ENCODE results near the gene KRTAP3-3. TPM values are rescaled to one million over a fixed set of nuclear protein-coding genes. Genes with fewer than 3 reads are reported as not detected.

KRTAP3-3 gene
- total RNA-seq, 1 donor from 2014 or later, result not detected

- no peak for TF ChIP-seq CTCF (IDR thresholded peaks at IDR 0.05; ENCODE audit: partially characterized antibody, unreplicated experiment)
- no peak for DNase-seq
- Mint-ChIP-seq H3K4me3 (ENCODE audit: unreplicated experiment) (no peak overlapping the region), H3K36me3 (ENCODE audit: unreplicated experiment) (no peaks in the 10 kb centered on the region), H3K27me3 (ENCODE audit: unreplicated experiment) (no peaks in the 10 kb centered on the region), H3K9me3 (ENCODE audit: unreplicated experiment) (peaks cover 1% of the 10 kb centered on the region), H3K27ac (ENCODE audit: unreplicated experiment) (no peak overlapping the region), H3K4me1 (ENCODE audit: low read depth, unreplicated experiment) (no peaks in the 10 kb centered on the region)
These were observed 37.3 kb downstream of the KRTAP3-3 start for GRCh38 chr17:40956401-40957254.

DNA sequence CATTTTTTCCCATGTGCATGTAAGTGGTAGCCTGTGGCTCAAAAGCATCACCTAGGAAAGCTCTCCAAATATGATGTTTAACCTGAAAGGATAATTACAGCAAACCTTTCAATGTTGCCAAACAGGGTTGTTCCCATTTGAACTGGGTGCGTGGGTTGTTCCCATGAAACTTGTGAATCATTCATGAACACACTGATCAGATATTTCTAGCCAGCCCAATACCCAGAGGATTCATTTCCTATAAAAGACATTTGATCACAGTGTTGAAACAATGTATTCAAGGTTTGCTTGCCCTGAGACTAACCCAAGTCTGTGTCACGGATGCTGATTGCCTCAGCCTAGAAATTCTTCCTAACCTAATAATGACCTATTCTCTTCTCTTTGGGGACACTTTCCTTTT, 40.1 kb downstream of the KRTAP3-3 start:
- H3K4me1 Mint-ChIP-seq (ENCODE audit: low read depth, unreplicated experiment), result peaks cover 4% of the 10 kb centered on the region
- H3K9me3 Mint-ChIP-seq (ENCODE audit: unreplicated experiment), result peaks cover 4% of the 10 kb centered on the region
- H3K27me3 Mint-ChIP-seq (ENCODE audit: unreplicated experiment), result peaks cover under 1% of the 10 kb centered on the region

GRCh38 chr17:40952661-40953060, 41.3 kb downstream of the KRTAP3-3 start:
- peaks cover 4% of the 10 kb centered on the region for H3K9me3 Mint-ChIP-seq (ENCODE audit: unreplicated experiment)
- H3K36me3 Mint-ChIP-seq (ENCODE audit: unreplicated experiment), result no peaks in the 10 kb centered on the region
- H3K27me3 Mint-ChIP-seq (ENCODE audit: unreplicated experiment), result peaks cover 2% of the 10 kb centered on the region
- H3K4me1 Mint-ChIP-seq (ENCODE audit: low read depth, unreplicated experiment), result peaks cover 5% of the 10 kb centered on the region
- no peak for DNase-seq
- H3K4me3 Mint-ChIP-seq (ENCODE audit: unreplicated experiment), result no peak overlapping the region
- H3K27ac Mint-ChIP-seq (ENCODE audit: unreplicated experiment), result no peak overlapping the region
- no peak for TF ChIP-seq CTCF (IDR thresholded peaks at IDR 0.05; ENCODE audit: partially characterized antibody, unreplicated experiment)

More for the DNA sequence above, 40.1 kb downstream of the KRTAP3-3 start:
- Mint-ChIP-seq H3K36me3 (ENCODE audit: unreplicated experiment) (no peaks in the 10 kb centered on the region), H3K27ac (ENCODE audit: unreplicated experiment) (no peak overlapping the region), H3K4me3 (ENCODE audit: unreplicated experiment) (no peak overlapping the region)
- DNase-seq, result no peak
- TF ChIP-seq CTCF (IDR thresholded peaks at IDR 0.05; ENCODE audit: partially characterized antibody, unreplicated experiment), result no peak

GRCh38 chr17:40952154-40952553, 41.8 kb downstream of the KRTAP3-3 start:
- no peak for DNase-seq
- Mint-ChIP-seq H3K27ac (ENCODE audit: unreplicated experiment) (no peak overlapping the region), H3K9me3 (ENCODE audit: unreplicated experiment) (peaks cover 4% of the 10 kb centered on the region), H3K4me1 (ENCODE audit: low read depth, unreplicated experiment) (peaks cover 5% of the 10 kb centered on the region), H3K36me3 (ENCODE audit: unreplicated experiment) (no peaks in the 10 kb centered on the region), H3K27me3 (ENCODE audit: unreplicated experiment) (peaks cover 2% of the 10 kb centered on the region), H3K4me3 (ENCODE audit: unreplicated experiment) (no peak overlapping the region)
- no peak for TF ChIP-seq CTCF (IDR thresholded peaks at IDR 0.05; ENCODE audit: partially characterized antibody, unreplicated experiment)

GRCh38 chr17:40951011-40951622, 42.8 kb downstream of the KRTAP3-3 start:
- DNase-seq, result no peak
- Mint-ChIP-seq H3K4me1 (ENCODE audit: low read depth, unreplicated experiment) (peaks cover 5% of the 10 kb centered on the region), H3K27ac (ENCODE audit: unreplicated experiment) (no peak overlapping the region), H3K4me3 (ENCODE audit: unreplicated experiment) (no peak overlapping the region), H3K27me3 (ENCODE audit: unreplicated experiment) (peaks cover 2% of the 10 kb centered on the region), H3K36me3 (ENCODE audit: unreplicated experiment) (no peaks in the 10 kb centered on the region), H3K9me3 (ENCODE audit: unreplicated experiment) (peaks cover 4% of the 10 kb centered on the region)
- no peak for TF ChIP-seq CTCF (IDR thresholded peaks at IDR 0.05; ENCODE audit: partially characterized antibody, unreplicated experiment)
